ENCODE measurements around the gene ALKBH2.

- TF ChIP-seq TAF1 (IDR thresholded peaks at IDR 0.05; ENCODE audit: borderline replicate concordance, low read depth, low read length): no peak
- no peak for TF ChIP-seq POLR2AphosphoS5 (IDR thresholded peaks at IDR 0.05; ENCODE audit: low read depth, low read length)
- TF ChIP-seq POLR2A (IDR thresholded peaks at IDR 0.05; ENCODE audit: low read depth, low read length): no peak
These were observed 27.3 kb upstream of the ALKBH2 start for GRCh38 chr12:109120557-109120956.
